MM.1S (cell line): ENCODE data around the gene SERPINA3.

Experiments used
- CTCF ChIP-seq: fragments of 300-600 bp; sonication (generic); IDR thresholded peaks from 2 replicates; pipeline ENCODE4 v1.5.1; 2016; ENCODE audit warnings: antibody characterized with exemption, low read length, mixed read lengths
- EZH2 ChIP-seq: fragments of 300-600 bp; sonication (generic); optimal IDR thresholded peaks from 2 replicates; pipeline ENCODE3; 2017; ENCODE audit warnings: low read depth, mild to moderate bottlenecking, antibody characterized with exemption, low read length, mixed read lengths
- EZH2phosphoT487 ChIP-seq: fragments of 300-600 bp; sonication (generic); IDR thresholded peaks from 2 replicates; pipeline ENCODE4 v1.6.1; 2018; ENCODE audit warnings: antibody characterized with exemption, low read length

GRCh38 chr14:94584591-94585280 is 27.5 kb upstream of the SERPINA3 start:
- TF ChIP-seq EZH2phosphoT487: no peak
- TF ChIP-seq CTCF: no peak
- TF ChIP-seq EZH2: no peak
